Transverse colon (tissue), 3 donors: Measurements from ENCODE around the gene COL4A6.

Experiments used
- CTCF ChIP-seq, 5 experiments: fragments of 200-600 bp in 3 of 5; fragments of 450-650 bp in 2 of 5; sonication (generic) in 3 of 5; IDR thresholded peaks; 1 replicate in 2 of 5; 2 replicates in 3 of 5; pipeline ENCODE4 v1.5.1; 2016 to 2017; ENCODE audit warnings: antibody characterized with exemption in 5 of 5, inconsistent platforms in 3 of 5, mild to moderate bottlenecking in 2 of 5, moderate library complexity in 1 of 5
- POLR2A ChIP-seq: fragments of 450-650 bp; IDR thresholded peaks from one replicate; pipeline ENCODE4 v1.6.1; 2016; ENCODE audit warnings: antibody characterized with exemption, mild to moderate bottlenecking, moderate library complexity

DNA sequence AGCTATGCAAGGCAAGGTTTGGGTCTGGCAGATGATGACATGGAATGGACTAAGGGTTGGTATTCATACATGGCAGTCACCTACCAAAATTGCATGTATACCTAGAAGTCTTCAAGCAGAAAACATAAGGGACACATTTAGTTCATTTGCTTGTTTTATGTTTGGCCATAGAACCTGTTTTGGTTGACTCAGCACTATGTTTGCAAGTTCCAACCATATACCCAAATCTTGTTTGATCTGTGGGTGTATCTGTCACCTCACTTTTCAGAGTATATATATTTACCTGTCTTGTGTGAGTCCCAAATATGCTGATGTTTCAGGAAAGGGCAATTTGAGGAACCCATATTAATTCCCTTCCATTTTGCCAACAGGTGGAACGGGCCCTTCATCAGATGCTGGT is 307.3 kb downstream of the COL4A6 start:
- TF ChIP-seq CTCF (IDR thresholded peaks at IDR 0.05) (no peak), POLR2A (no peak)
